ENCODE data around the gene DNAAF8.
A peak's percentile ranks its signal among the peaks of the same experiment; 100 is the strongest.

Gene DNAAF8

GRCh38 chr16:4734063-4734729, at the start of gene DNAAF8, which contains the start of gene ANKS3:
TSS of gene DNAAF8 (plus strand) at chr16:4734537. CDS start at chr16:4736515, 1,978 bp downstream.
TSS of gene ANKS3 (minus strand) at chr16:4734271. CDS start at chr16:4730149, 4,122 bp downstream.
- peak; percentile 85 for DNase-seq
- no peaks in the 10 kb centered on the region for H3K27me3 ChIP-seq (ENCODE audit: insufficient read depth, low read length, poor library complexity)
- H2AFZ ChIP-seq (ENCODE audit: low read depth, low read length): peak within 1 kb of the TSS; percentile 97
- peaks cover 32% of the 10 kb centered on the region for H3K4me1 ChIP-seq (ENCODE audit: insufficient read depth, low read length)
- no peaks in the 10 kb centered on the region for H4K20me1 ChIP-seq (ENCODE audit: insufficient read depth, low read length)
- ATAC-seq (ENCODE audit: insufficient read depth, low read depth): peak; percentile 78
- peak within 1 kb of the TSS; percentile 81 for H3K27ac ChIP-seq (ENCODE audit: low read length)
- H3K9ac ChIP-seq (ENCODE audit: low read depth, low read length): peak within 1 kb of the TSS; percentile 85
- peak within 1 kb of the TSS; percentile 89 to 94 for H3K4me3 ChIP-seq (ENCODE audit: low read depth in 1 of 2, low read length in 2 of 2)
- H3K4me2 ChIP-seq (ENCODE audit: insufficient read depth, low read length): peak within 1 kb of the TSS; percentile 99
- peaks cover 22% of the 10 kb centered on the region for H3K79me2 ChIP-seq (ENCODE audit: insufficient read depth, low read length)
- H3K36me3 ChIP-seq (ENCODE audit: insufficient read depth, low read length): peaks cover 11% of the 10 kb centered on the region; the same call in 1 of the 2 replicates
- H3K9me3 ChIP-seq (ENCODE audit: insufficient read depth, low read length, severe bottlenecking): no peaks in the 10 kb centered on the region
- TF ChIP-seq CTCF (IDR thresholded peaks at IDR 0.05; ENCODE audit: borderline replicate concordance, extremely low read depth, low read length, poor library complexity, severe bottlenecking) (no peak), EZH2 (IDR thresholded peaks at IDR 0.05; ENCODE audit: borderline replicate concordance, low read depth, low read length, severe bottlenecking) (no peak)

GRCh38 chr16:4684763-4685162, 49.6 kb upstream of the DNAAF8 start:
- Histone ChIP-seq H3K36me3 (ENCODE audit: insufficient read depth, low read length) (peaks cover 65% of the 10 kb centered on the region), H3K9ac (ENCODE audit: low read depth, low read length) (no peak overlapping the region), H3K9me3 (ENCODE audit: insufficient read depth, low read length, severe bottlenecking) (no peaks in the 10 kb centered on the region), H3K27ac (ENCODE audit: low read length) (no peak overlapping the region), H3K27me3 (ENCODE audit: insufficient read depth, low read length, poor library complexity) (no peaks in the 10 kb centered on the region), H2AFZ (ENCODE audit: low read depth, low read length) (no peak overlapping the region), H3K4me3 (ENCODE audit: low read depth in 1 of 2, low read length in 2 of 2) (no peak overlapping the region), H4K20me1 (ENCODE audit: insufficient read depth, low read length) (peaks cover 4% of the 10 kb centered on the region), H3K79me2 (ENCODE audit: insufficient read depth, low read length) (no peaks in the 10 kb centered on the region), H3K4me2 (ENCODE audit: insufficient read depth, low read length) (no peak overlapping the region), H3K4me1 (ENCODE audit: insufficient read depth, low read length) (no peaks in the 10 kb centered on the region)
- no peak for DNase-seq
- ATAC-seq (ENCODE audit: insufficient read depth, low read depth): no peak
- TF ChIP-seq CTCF (IDR thresholded peaks at IDR 0.05; ENCODE audit: borderline replicate concordance, extremely low read depth, low read length, poor library complexity, severe bottlenecking) (no peak), EZH2 (IDR thresholded peaks at IDR 0.05; ENCODE audit: borderline replicate concordance, low read depth, low read length, severe bottlenecking) (no peak)

- no peaks in the 10 kb centered on the region for H3K9me3 ChIP-seq (ENCODE audit: insufficient read depth, low read length, severe bottlenecking)
- no peak overlapping the region for H3K27ac ChIP-seq (ENCODE audit: low read length)
- TF ChIP-seq EZH2 (IDR thresholded peaks at IDR 0.05; ENCODE audit: borderline replicate concordance, low read depth, low read length, severe bottlenecking): no peak
- no peak for TF ChIP-seq CTCF (IDR thresholded peaks at IDR 0.05; ENCODE audit: borderline replicate concordance, extremely low read depth, low read length, poor library complexity, severe bottlenecking)
- H3K36me3 ChIP-seq (ENCODE audit: insufficient read depth, low read length): peaks cover 63% of the 10 kb centered on the region
- H3K27me3 ChIP-seq (ENCODE audit: insufficient read depth, low read length, poor library complexity): no peaks in the 10 kb centered on the region
- no peak overlapping the region for H2AFZ ChIP-seq (ENCODE audit: low read depth, low read length)
- H3K4me1 ChIP-seq (ENCODE audit: insufficient read depth, low read length): no peaks in the 10 kb centered on the region
- H3K4me2 ChIP-seq (ENCODE audit: insufficient read depth, low read length): no peak overlapping the region
- H3K9ac ChIP-seq (ENCODE audit: low read depth, low read length): no peak overlapping the region
- H3K4me3 ChIP-seq (ENCODE audit: low read depth in 1 of 2, low read length in 2 of 2): no peak overlapping the region
- H4K20me1 ChIP-seq (ENCODE audit: insufficient read depth, low read length): peaks cover 4% of the 10 kb centered on the region
- ATAC-seq (ENCODE audit: insufficient read depth, low read depth): no peak
- no peaks in the 10 kb centered on the region for H3K79me2 ChIP-seq (ENCODE audit: insufficient read depth, low read length)
- DNase-seq: no peak
These were observed 49.0 kb upstream of the DNAAF8 start for GRCh38 chr16:4685292-4685691.

All from DND-41 (cell line).